Measurements from ENCODE around the gene ARVCF. TPM values are rescaled to one million over a fixed set of nuclear protein-coding genes. Genes with fewer than 3 reads are reported as not detected.

ARVCF gene
- total RNA-seq, 4 donors from 2014 or later = 32.5 to 61.5 (median 39.5) TPM

- H3K27ac ChIP-seq = peak overlapping the region in 2 of 4 donors; percentile 7 to 68
- no peak overlapping the region for H3K4me3 ChIP-seq
- no peaks in the 10 kb centered on the region for H3K27me3 ChIP-seq
- peaks cover 0 to 62% (median 24%) of the 10 kb centered on the region in 3 donors for H3K4me1 ChIP-seq
- 100% methylated on average over 2 of the region's 11 CpGs; no CpG with 5 or more reads in 1 of the 2 donors for WGBS, 2 donors (ENCODE audit: low coverage in 1 of 2)
- H3K36me3 ChIP-seq = no peaks in the 10 kb centered on the region
- ATAC-seq = no peak
- H3K9me3 ChIP-seq = no peaks in the 10 kb centered on the region
- TF ChIP-seq POLR2A (IDR thresholded peaks at IDR 0.05) (no peak), EP300 (IDR thresholded peaks at IDR 0.05) (no peak), POLR2AphosphoS5 (IDR thresholded peaks at IDR 0.05) (no peak)
- TF ChIP-seq, protein P1, sequence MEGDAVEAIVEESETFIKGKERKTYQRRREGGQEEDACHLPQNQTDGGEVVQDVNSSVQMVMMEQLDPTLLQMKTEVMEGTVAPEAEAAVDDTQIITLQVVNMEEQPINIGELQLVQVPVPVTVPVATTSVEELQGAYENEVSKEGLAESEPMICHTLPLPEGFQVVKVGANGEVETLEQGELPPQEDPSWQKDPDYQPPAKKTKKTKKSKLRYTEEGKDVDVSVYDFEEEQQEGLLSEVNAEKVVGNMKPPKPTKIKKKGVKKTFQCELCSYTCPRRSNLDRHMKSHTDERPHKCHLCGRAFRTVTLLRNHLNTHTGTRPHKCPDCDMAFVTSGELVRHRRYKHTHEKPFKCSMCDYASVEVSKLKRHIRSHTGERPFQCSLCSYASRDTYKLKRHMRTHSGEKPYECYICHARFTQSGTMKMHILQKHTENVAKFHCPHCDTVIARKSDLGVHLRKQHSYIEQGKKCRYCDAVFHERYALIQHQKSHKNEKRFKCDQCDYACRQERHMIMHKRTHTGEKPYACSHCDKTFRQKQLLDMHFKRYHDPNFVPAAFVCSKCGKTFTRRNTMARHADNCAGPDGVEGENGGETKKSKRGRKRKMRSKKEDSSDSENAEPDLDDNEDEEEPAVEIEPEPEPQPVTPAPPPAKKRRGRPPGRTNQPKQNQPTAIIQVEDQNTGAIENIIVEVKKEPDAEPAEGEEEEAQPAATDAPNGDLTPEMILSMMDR (IDR thresholded peaks at IDR 0.05) = no peak
Measured at GRCh38 chr22:20001082-20001638, 15.5 kb downstream of the ARVCF start.

- Histone ChIP-seq H3K4me1 (peaks cover 0 to 69% (median 29%) of the 10 kb centered on the region in 3 donors), H3K27ac (peak overlapping the region in 3 of 4 donors; percentile 27 to 68 (median 27)), H3K36me3 (no peaks in the 10 kb centered on the region), H3K4me3 (no peak overlapping the region), H3K9me3 (no peaks in the 10 kb centered on the region), H3K27me3 (no peaks in the 10 kb centered on the region)
- WGBS, 2 donors (ENCODE audit: low coverage in 1 of 2) = 56 to 87% methylated on average over 3 to 7 of the region's 14 CpGs
- ATAC-seq = no peak
- no peak for TF ChIP-seq POLR2A (IDR thresholded peaks at IDR 0.05)
- TF ChIP-seq, protein P1 (IDR thresholded peaks at IDR 0.05) = no peak
- no peak for TF ChIP-seq EP300 (IDR thresholded peaks at IDR 0.05)
- no peak for TF ChIP-seq POLR2AphosphoS5 (IDR thresholded peaks at IDR 0.05)
Measured at GRCh38 chr22:20000246-20001081, 16.2 kb downstream of the ARVCF start.

DNA sequence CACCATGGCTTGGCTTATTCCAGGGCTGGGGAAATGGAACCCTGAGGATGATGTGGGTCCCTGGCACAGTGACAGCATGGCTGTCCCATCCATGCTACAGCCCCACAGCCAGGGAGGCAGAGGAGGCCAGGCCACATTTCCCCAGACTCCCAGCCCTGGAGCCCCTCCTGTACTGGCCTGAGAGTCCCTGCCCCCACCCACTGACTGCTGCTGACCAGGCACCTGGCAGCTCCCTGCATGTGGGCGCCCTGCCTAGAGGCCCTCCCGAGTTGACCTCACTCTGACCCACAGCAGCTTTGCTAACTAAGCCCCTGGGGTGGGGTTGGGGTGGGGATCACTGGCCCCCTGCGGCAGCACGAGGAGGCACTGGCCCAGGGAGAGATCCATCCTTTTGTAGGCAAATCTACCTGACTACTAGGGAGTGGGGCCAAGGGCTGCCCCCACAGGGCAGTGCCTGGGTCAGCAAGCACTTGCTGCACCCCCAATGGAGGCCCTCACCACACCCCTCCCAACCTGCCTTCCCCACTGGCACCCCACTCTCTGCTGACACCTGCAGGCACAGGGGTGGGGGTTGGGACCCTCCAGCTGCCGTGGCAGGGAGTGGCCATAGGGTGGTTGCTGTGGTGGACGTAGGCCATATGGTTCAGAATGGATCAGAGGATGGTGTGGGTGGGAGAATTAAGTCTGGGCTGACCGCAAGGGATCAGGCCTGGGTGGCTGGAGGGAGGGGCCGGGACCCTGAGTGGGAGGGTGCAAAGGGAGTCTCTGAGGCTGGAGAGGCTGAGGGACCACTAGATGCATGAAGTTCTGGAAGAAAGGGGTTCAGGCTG, 17.4 kb downstream of the ARVCF start:
- H3K36me3 ChIP-seq = no peaks in the 10 kb centered on the region
- 90% methylated on average over 2 of the region's 8 CpGs; no CpG with 5 or more reads in 1 of the 2 donors for WGBS, 2 donors (ENCODE audit: low coverage in 1 of 2)
- ATAC-seq = no peak
- no peaks in the 10 kb centered on the region for H3K27me3 ChIP-seq
- peak overlapping the region in 3 of 4 donors; percentile 33 to 54 (median 35) for H3K27ac ChIP-seq
- peaks cover 0 to 77% (median 29%) of the 10 kb centered on the region in 3 donors for H3K4me1 ChIP-seq
- no peak overlapping the region for H3K4me3 ChIP-seq
- no peak for TF ChIP-seq EP300 (IDR thresholded peaks at IDR 0.05)
- TF ChIP-seq, protein P1 (IDR thresholded peaks at IDR 0.05) = no peak
- no peak for TF ChIP-seq POLR2A (IDR thresholded peaks at IDR 0.05)
- no peak for TF ChIP-seq POLR2AphosphoS5 (IDR thresholded peaks at IDR 0.05)
- no peaks in the 10 kb centered on the region for H3K9me3 ChIP-seq

DNA sequence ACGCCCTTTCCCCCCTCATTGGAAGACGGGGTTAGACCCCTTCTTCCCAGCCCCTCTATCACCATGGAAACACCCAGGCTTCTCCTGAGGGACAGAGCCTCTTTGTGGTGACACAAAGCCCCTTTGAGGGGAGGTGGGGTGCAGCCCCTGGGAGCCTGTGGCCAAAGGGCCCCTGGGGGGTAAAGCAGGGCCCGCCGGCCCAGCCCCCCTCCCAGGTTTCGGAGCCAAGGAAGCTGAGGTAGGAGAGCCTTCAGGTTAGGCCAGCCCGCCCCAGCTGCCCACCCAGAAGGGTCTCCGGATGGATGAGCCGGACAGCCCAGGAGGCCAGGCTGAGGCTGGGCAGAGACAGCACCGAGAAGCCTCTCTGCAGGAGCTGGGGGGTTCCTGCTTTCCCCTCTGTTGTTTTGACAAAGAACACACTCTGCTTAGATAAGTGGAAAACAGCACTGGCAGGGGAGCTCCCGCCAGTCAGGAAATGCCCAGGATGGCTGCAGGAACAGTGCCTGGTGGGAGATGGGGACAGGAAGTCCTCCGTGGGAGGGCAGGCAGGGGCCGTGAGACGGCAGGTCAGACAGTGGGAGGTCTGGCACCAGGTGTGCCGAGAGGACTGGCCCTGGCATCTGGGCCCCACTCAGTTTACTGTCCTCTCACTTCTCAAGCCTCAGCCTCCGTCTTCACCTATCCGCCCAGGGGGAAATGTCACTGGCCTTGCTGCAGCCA, 18.2 kb downstream of the ARVCF start:
- Histone ChIP-seq H3K27ac (peak overlapping the region in 3 of 4 donors; percentile 33 to 54 (median 35)), H3K4me3 (no peak overlapping the region), H3K4me1 (peaks cover 0 to 84% (median 29%) of the 10 kb centered on the region in 3 donors), H3K36me3 (no peaks in the 10 kb centered on the region), H3K9me3 (no peaks in the 10 kb centered on the region), H3K27me3 (no peaks in the 10 kb centered on the region)
- WGBS, 2 donors (ENCODE audit: low coverage in 1 of 2) = 70% methylated on average over 2 of the region's 16 CpGs; no CpG with 5 or more reads in 1 of the 2 donors
- no peak for ATAC-seq
- TF ChIP-seq POLR2AphosphoS5 (IDR thresholded peaks at IDR 0.05) (no peak), POLR2A (IDR thresholded peaks at IDR 0.05) (no peak), EP300 (IDR thresholded peaks at IDR 0.05) (no peak)
- TF ChIP-seq, protein P1 (IDR thresholded peaks at IDR 0.05) = no peak

All from gastroesophageal sphincter (tissue), 4 donors.